Kidney epithelial cell (primary cell): ENCODE results near the gene HK1. TPM values are rescaled to one million over a fixed set of nuclear protein-coding genes. Genes with fewer than 3 reads are reported as not detected.
A peak's percentile ranks its signal among the peaks of the same experiment; 100 is the strongest.

Experiments used
- DNase-seq: peaks from one replicate; pipeline ENCODE4 v3.0.0-alpha.2; 2010; ENCODE audit warnings: low read depth
- H3K27me3 ChIP-seq: 2 replicates; pipeline ENCODE4 v1.6.0; 2011; ENCODE audit warnings: low read length; ENCODE audit not compliant: control insufficient read depth, insufficient read depth
- H3K36me3 ChIP-seq: 2 replicates; pipeline ENCODE4 v1.5.1; 2011; ENCODE audit warnings: low read length; ENCODE audit not compliant: control insufficient read depth, insufficient read depth
- H3K4me3 ChIP-seq: 2 replicates; pipeline ENCODE4 v1.5.1; 2011; ENCODE audit warnings: low read depth, mild to moderate bottlenecking, control low read depth, low read length
- total RNA-seq: library from RNA; depleted of rRNA; stranded (reverse); fragments of >200 nt; gene quantifications from 2 replicates; pipeline ENCODE4 v1.2.3, GENCODE V29; 2015
- TF ChIP-seq, protein P1 (sequence below): IDR thresholded peaks from 2 replicates; pipeline ENCODE4 v1.5.1; 2011; ENCODE audit warnings: mild to moderate bottlenecking, moderate library complexity, low read length, control low read depth, inconsistent platforms; ENCODE audit not compliant: insufficient read depth, poor library complexity, severe bottlenecking

The HK1 gene
- total RNA-seq, 1 donor from 2014 or later, result 81.7 TPM

DNA sequence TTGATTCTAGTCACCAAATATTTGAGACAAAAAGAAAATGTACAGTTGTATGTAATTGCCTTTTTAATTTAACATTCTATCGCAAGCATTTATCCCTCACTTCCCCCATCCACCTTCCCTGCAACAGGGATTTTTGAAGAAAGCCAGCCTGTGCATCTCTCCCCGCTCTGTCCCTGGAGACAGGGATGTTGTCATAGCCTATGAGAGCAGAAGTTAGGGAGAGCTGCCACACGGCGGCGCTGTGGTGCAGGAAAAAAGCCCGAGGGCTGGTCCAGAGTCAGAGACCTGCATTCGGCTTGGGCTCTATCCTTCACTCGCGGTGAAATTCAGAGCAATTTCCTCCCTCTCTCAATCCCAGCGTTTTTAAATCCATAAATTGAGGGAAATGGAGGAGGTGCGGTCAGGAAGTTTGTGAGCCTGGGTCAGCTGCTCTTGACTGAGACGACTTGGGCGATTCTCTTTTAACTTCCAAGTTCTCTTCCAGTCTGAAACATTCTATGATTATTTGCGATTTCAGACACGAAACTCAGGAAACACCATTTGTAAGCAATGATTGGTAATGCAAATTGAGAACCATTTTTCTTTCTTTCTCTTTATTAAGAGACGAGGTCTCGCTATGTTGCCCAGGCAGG is 40.7 kb upstream of the HK1 start:
- Histone ChIP-seq H3K27me3 (no peaks in the 10 kb centered on the region), H3K36me3 (no peaks in the 10 kb centered on the region), H3K4me3 (no peak overlapping the region)
- TF ChIP-seq, protein P1, sequence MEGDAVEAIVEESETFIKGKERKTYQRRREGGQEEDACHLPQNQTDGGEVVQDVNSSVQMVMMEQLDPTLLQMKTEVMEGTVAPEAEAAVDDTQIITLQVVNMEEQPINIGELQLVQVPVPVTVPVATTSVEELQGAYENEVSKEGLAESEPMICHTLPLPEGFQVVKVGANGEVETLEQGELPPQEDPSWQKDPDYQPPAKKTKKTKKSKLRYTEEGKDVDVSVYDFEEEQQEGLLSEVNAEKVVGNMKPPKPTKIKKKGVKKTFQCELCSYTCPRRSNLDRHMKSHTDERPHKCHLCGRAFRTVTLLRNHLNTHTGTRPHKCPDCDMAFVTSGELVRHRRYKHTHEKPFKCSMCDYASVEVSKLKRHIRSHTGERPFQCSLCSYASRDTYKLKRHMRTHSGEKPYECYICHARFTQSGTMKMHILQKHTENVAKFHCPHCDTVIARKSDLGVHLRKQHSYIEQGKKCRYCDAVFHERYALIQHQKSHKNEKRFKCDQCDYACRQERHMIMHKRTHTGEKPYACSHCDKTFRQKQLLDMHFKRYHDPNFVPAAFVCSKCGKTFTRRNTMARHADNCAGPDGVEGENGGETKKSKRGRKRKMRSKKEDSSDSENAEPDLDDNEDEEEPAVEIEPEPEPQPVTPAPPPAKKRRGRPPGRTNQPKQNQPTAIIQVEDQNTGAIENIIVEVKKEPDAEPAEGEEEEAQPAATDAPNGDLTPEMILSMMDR, result peak; percentile 94
- DNase-seq, result no peak

DNA sequence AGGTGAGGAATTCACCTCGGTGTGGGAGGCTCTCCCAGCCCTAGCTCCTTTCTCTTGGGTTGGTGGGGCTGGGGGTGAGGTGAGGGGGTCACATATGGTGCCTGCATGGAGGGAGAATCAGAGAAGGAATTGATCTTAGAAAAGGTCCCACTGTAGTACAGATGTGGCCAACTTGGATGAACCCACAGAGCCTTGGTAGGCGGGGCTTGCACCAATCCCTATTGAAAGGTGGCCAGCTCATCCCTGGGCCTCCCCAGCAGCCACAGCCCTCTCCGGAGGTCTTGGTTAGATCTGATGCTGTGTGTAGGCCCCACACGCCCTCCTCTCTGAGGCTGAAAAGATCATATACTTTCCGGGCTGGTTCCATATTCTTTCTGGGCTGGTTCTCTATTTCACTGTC is 39.2 kb upstream of the HK1 start:
- Histone ChIP-seq H3K4me3 (no peak overlapping the region), H3K36me3 (peaks cover 4% of the 10 kb centered on the region), H3K27me3 (no peaks in the 10 kb centered on the region)
- TF ChIP-seq, protein P1, result no peak
- no peak for DNase-seq

DNA sequence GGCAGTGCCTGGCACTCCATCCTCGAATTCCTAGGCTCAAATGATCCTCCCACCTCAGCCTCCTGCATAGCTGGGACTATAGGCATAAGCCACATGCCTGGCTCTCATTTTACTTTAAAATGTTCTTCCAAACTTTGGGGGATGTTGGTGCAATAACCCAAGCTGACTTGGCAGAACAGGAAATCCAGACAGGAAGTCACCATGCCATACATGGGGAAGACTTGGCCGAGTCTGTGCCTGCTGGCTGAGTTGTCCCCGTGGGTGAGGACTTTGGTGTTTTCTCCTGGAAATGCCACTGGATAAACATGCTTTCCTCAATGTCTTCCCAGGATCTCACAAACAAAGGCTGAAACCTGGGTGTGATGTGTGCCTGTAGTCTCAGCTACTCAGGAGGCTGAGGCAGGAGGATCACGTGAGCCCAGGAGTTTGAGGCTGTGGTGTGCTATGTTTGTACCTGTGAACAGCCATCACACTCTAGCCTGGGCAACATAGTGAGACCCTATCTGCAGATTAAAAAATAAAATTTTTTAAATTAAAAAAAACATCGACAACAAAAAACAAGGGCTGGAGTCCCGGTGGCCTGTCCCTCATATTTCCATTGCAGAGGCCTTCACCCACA is 38.4 kb upstream of the HK1 start:
- no peak overlapping the region for H3K4me3 ChIP-seq
- TF ChIP-seq, protein P1, result no peak
- no peak for DNase-seq

DNA sequence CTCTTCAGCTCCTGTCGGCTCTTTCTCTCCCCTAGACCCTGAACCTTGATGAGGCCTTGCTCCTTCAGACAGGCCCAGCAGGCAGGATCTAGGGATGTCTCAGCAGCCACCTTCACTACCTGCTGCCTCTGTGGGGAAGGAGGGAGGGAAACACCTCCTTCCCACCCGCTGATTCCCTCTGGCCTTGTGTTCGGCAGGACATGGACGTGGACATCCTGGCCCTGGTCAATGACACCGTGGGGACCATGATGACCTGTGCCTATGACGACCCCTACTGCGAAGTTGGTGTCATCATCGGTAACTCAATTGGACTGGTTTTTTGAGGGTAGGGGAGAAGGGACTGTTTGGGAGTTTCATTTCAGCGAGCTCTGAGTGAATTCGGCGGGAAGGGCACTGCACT is 37.8 kb upstream of the HK1 start:
- no peaks in the 10 kb centered on the region for H3K27me3 ChIP-seq
- DNase-seq, result no peak
- no peak overlapping the region for H3K4me3 ChIP-seq
- H3K36me3 ChIP-seq, result peaks cover 6% of the 10 kb centered on the region
- TF ChIP-seq, protein P1, result no peak

More for the DNA sequence above, 38.4 kb upstream of the HK1 start:
- H3K36me3 ChIP-seq, result peaks cover 6% of the 10 kb centered on the region
- H3K27me3 ChIP-seq, result no peaks in the 10 kb centered on the region

DNA sequence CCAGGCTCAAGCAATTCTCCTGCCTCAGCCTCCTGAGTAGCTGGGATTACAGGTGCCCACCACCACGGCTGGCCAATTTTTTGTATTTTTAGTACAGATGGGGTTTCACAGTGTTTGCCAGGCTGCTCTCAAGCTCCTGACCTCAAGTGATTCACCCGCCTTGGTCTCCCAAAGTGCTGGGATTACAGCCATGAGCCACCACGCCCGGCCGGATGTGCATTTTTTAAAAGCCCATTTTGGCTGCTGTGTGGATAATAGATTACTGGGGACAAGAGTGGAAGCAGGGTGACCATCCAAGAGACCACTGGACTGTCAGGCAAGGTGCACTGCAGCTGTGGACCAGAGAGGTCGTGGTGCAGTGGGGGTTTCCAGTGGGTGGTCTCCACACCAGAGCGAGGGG is 36.7 kb upstream of the HK1 start:
- H3K27me3 ChIP-seq, result no peaks in the 10 kb centered on the region
- TF ChIP-seq, protein P1, result no peak
- no peak for DNase-seq
- peaks cover 9% of the 10 kb centered on the region for H3K36me3 ChIP-seq
- no peak overlapping the region for H3K4me3 ChIP-seq
